Upper lobe of right lung (tissue), 1 donor: ENCODE measurements around the gene MGST2. TPM values are rescaled to one million over a fixed set of nuclear protein-coding genes. Genes with fewer than 3 reads are reported as not detected.

Experiments used
- ATAC-seq: fragments of 200-7000 bp; cut with Tn5 transposase; one replicate; pipeline ENCODE4 v1.9.1; 2020; ENCODE audit warnings: mild to moderate bottlenecking, moderate library complexity
- DNase-seq: peaks from one replicate; pipeline ENCODE4 v3.0.0-alpha.2; 2020
- H3K27ac ChIP-seq: fragments of 200-600 bp; one replicate; pipeline ENCODE4 v1.8.0; 2022
- H3K27me3 ChIP-seq: fragments of 200-600 bp; one replicate; pipeline ENCODE4 v1.8.0; 2022; ENCODE audit warnings: mild to moderate bottlenecking
- H3K36me3 ChIP-seq: fragments of 200-600 bp; one replicate; pipeline ENCODE4 v1.8.0; 2022
- H3K4me1 ChIP-seq: fragments of 200-600 bp; one replicate; pipeline ENCODE4 v1.8.0; 2022
- H3K4me3 ChIP-seq: fragments of 200-600 bp; one replicate; pipeline ENCODE4 v1.8.0; 2022; ENCODE audit warnings: mild to moderate bottlenecking
- H3K9me3 ChIP-seq: fragments of 200-600 bp; one replicate; pipeline ENCODE4 v1.8.0; 2022
- CTCF ChIP-seq: fragments of 200-600 bp; IDR thresholded peaks from one replicate; pipeline ENCODE4 v1.8.0; 2022; ENCODE audit warnings: antibody characterized with exemption
- intact Hi-C: fragments of 100-400 bp; cut with DNase I; formaldehyde crosslinking; loops from one replicate; pipeline ENCODE4 v1.11.0; 2022
- total RNA-seq: library from RNA; stranded (reverse); fragmentation: NEBNext Ultra II Directional; extraction: Animal tissue kit (Norgen Biotek cat#: 25700); gene quantifications from one replicate; pipeline ENCODE4 v1.2.1, GENCODE V29; 2021
- donor health status: DM: no; HTN: yes; CAD: no; lungs with severe emphysema.

MGST2 gene
- total RNA-seq, 1 donor from 2014 or later, result 64.6 TPM

GRCh38 chr4:139744232-139744631 lies 78.6 kb downstream of the MGST2 start:
- DNase-seq, result no peak
- Histone ChIP-seq H3K27me3 (no peaks in the 10 kb centered on the region), H3K9me3 (no peaks in the 10 kb centered on the region), H3K36me3 (no peaks in the 10 kb centered on the region), H3K27ac (no peak overlapping the region), H3K4me3 (no peak overlapping the region), H3K4me1 (peaks cover 17% of the 10 kb centered on the region)
- TF ChIP-seq CTCF, result no peak
- intact Hi-C loops, result no loop called here
- ATAC-seq, result no peak

- Histone ChIP-seq H3K27me3 (no peaks in the 10 kb centered on the region), H3K27ac (no peak overlapping the region), H3K36me3 (no peaks in the 10 kb centered on the region), H3K4me3 (no peak overlapping the region), H3K9me3 (no peaks in the 10 kb centered on the region), H3K4me1 (peaks cover 12% of the 10 kb centered on the region)
- DNase-seq (no peak), ATAC-seq (no peak)
- intact Hi-C loops, result no loop called here
- TF ChIP-seq CTCF, result no peak
These were observed 79.6 kb downstream of the MGST2 start for GRCh38 chr4:139745111-139745639.

- Histone ChIP-seq H3K4me3 (no peak overlapping the region), H3K27me3 (no peaks in the 10 kb centered on the region), H3K27ac (no peak overlapping the region), H3K36me3 (no peaks in the 10 kb centered on the region), H3K4me1 (no peaks in the 10 kb centered on the region), H3K9me3 (no peaks in the 10 kb centered on the region)
- intact Hi-C loops, result no loop called here
- ATAC-seq, result no peak
- TF ChIP-seq CTCF, result no peak
- DNase-seq, result no peak
These were observed 81.0 kb downstream of the MGST2 start for GRCh38 chr4:139746431-139747171.

- Histone ChIP-seq H3K9me3 (no peaks in the 10 kb centered on the region), H3K27me3 (no peaks in the 10 kb centered on the region), H3K27ac (no peak overlapping the region), H3K36me3 (no peaks in the 10 kb centered on the region), H3K4me3 (no peak overlapping the region), H3K4me1 (no peaks in the 10 kb centered on the region)
- TF ChIP-seq CTCF, result no peak
- intact Hi-C loops, result no loop called here
- DNase-seq (no peak), ATAC-seq (no peak)
These were observed 83.7 kb downstream of the MGST2 start for GRCh38 chr4:139749338-139749737.

GRCh38 chr4:139749835-139750498 lies 84.3 kb downstream of the MGST2 start:
- ATAC-seq (no peak), DNase-seq (no peak)
- Histone ChIP-seq H3K36me3 (no peaks in the 10 kb centered on the region), H3K4me3 (no peak overlapping the region), H3K9me3 (no peaks in the 10 kb centered on the region), H3K4me1 (no peaks in the 10 kb centered on the region), H3K27me3 (no peaks in the 10 kb centered on the region), H3K27ac (no peak overlapping the region)
- no peak for TF ChIP-seq CTCF
- intact Hi-C loops, result no loop called here
